Astrocyte (in vitro differentiated cells and primary cell): ENCODE results near the gene C1orf116.

ENCODE experiments used
- EZH2 ChIP-seq: IDR thresholded peaks from 2 replicates; pipeline ENCODE4 v1.6.1; 2012; ENCODE audit warnings: mild to moderate bottlenecking, low read length, inconsistent platforms; ENCODE audit not compliant: insufficient read depth
- TF ChIP-seq, protein P1 (sequence below): IDR thresholded peaks from 2 replicates; pipeline ENCODE4 v1.5.1; 2011; ENCODE audit warnings: low read depth, mild to moderate bottlenecking, inconsistent platforms, low read length, moderate library complexity; ENCODE audit not compliant: insufficient read depth

DNA sequence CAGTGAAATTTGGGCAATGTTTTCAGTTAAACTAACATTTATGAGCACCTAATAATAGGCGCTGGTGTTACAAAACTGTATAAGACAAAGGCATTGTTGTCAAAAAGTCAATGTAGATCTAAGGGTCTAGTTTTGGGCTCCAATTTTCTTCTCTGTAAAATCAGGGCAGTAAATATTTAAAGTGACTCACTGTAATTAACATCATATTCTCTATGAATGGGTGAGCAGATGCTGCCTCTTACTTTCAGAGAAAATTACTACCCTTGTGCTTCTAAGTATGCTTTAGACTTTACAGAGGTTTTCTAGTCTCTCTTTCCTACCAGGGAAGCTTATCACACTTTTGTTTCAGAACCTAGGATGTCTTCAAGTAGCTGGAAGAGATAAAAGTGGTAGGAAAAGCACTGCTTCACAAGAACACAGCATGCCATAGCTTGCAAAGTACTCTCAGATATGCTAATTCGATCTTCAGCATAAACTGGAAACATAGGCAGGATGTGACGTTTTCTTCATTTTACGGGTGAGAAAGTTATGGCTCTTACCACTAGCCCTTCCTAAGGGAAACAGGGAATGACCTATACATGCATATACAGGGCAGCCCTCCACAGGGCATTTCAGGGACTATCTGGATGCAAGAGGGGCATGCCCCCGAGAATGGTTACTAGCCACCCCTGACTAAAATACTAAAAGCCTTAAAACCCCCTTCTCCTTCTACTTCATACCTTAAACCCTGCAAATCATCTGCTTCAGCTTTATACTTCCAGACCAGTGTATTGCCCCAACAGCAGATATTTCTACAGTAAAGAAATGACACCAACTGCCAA is 2.6 kb downstream of the C1orf116 start:
- TF ChIP-seq, protein P1, sequence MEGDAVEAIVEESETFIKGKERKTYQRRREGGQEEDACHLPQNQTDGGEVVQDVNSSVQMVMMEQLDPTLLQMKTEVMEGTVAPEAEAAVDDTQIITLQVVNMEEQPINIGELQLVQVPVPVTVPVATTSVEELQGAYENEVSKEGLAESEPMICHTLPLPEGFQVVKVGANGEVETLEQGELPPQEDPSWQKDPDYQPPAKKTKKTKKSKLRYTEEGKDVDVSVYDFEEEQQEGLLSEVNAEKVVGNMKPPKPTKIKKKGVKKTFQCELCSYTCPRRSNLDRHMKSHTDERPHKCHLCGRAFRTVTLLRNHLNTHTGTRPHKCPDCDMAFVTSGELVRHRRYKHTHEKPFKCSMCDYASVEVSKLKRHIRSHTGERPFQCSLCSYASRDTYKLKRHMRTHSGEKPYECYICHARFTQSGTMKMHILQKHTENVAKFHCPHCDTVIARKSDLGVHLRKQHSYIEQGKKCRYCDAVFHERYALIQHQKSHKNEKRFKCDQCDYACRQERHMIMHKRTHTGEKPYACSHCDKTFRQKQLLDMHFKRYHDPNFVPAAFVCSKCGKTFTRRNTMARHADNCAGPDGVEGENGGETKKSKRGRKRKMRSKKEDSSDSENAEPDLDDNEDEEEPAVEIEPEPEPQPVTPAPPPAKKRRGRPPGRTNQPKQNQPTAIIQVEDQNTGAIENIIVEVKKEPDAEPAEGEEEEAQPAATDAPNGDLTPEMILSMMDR, result no peak
- no peak for TF ChIP-seq EZH2
